K562 (cell line): ENCODE data around the gene EEF2K. TPM values are rescaled to one million over a fixed set of nuclear protein-coding genes. Genes with fewer than 3 reads are reported as not detected.
A peak's percentile ranks its signal among the peaks of the same experiment; 100 is the strongest.

Experiments used
- CBFA2T2 ChIP-seq: fragments of 450-650 bp; conservative IDR thresholded peaks from 2 replicates; pipeline ENCODE4 v1.6.1; 2017; ENCODE audit warnings: mild to moderate bottlenecking
- ETV5 ChIP-seq: sonication (generic); formaldehyde crosslinking; IDR thresholded peaks from 2 replicates; pipeline ENCODE4 v1.4.0; 2020; ENCODE audit warnings: low read depth, mild to moderate bottlenecking, missing genetic modification reagents
- HEY1 ChIP-seq: fragments of 250-450 bp; sonication (Bioruptor Pico); IDR thresholded peaks from 2 replicates; pipeline ENCODE4 v1.5.0; 2020; ENCODE audit warnings: mild to moderate bottlenecking, moderate library complexity, borderline replicate concordance
- HIVEP1 ChIP-seq: fragments of 250-450 bp; sonication (Bioruptor Pico); IDR thresholded peaks from 2 replicates; pipeline ENCODE4 v1.4.0; 2020; ENCODE audit warnings: mild to moderate bottlenecking
- HOXB6 ChIP-seq: fragments of 250-450 bp; sonication (Bioruptor Pico); IDR thresholded peaks from 2 replicates; pipeline ENCODE4 v1.5.1; 2022; ENCODE audit warnings: mild to moderate bottlenecking, borderline replicate concordance
- MTA2 ChIP-seq: fragments of 450-650 bp; IDR thresholded peaks from 2 replicates; pipeline ENCODE4 v1.6.1; 2016; ENCODE audit warnings: low read depth
- NCOA1 ChIP-seq: fragments of 450-650 bp; IDR thresholded peaks from 2 replicates; pipeline ENCODE4 v1.6.1; 2016; ENCODE audit warnings: low read depth
- NELFE ChIP-seq: IDR thresholded peaks from 2 replicates; pipeline ENCODE4 v1.6.1; 2011; ENCODE audit warnings: mild to moderate bottlenecking; ENCODE audit not compliant: insufficient read depth, insufficient read length
- NFATC3 ChIP-seq: fragments of 450-650 bp; IDR thresholded peaks from 2 replicates; pipeline ENCODE4 v1.6.1; 2017; ENCODE audit warnings: mild to moderate bottlenecking
- NFRKB ChIP-seq: fragments of 450-650 bp; IDR thresholded peaks from 2 replicates; pipeline ENCODE4 v1.6.1; 2016; ENCODE audit warnings: low read depth
- PHF20 ChIP-seq: fragments of 450-650 bp; IDR thresholded peaks from 2 replicates; pipeline ENCODE4 v1.6.1; 2018; ENCODE audit not compliant: partially characterized antibody
- POLR2B ChIP-seq: fragments of 450-650 bp; IDR thresholded peaks from 2 replicates; pipeline ENCODE4 v1.6.1; 2018; ENCODE audit warnings: low read depth; ENCODE audit not compliant: partially characterized antibody
- PTTG1 ChIP-seq: fragments of 450-650 bp; IDR thresholded peaks from 2 replicates; pipeline ENCODE4 v1.6.1; 2016; ENCODE audit warnings: low read depth, mild to moderate bottlenecking, missing genetic modification characterization, missing compliant biosample characterization
- SPI1 ChIP-seq: IDR thresholded peaks from 2 replicates; pipeline ENCODE4 v1.6.1; 2011; ENCODE audit warnings: low read depth, low read length, control low read depth, borderline replicate concordance
- SUPT5H ChIP-seq: fragments of 450-650 bp; IDR thresholded peaks from 2 replicates; pipeline ENCODE4 v1.6.1; 2016
- ZNF174 ChIP-seq: fragments of 250-450 bp; sonication (Bioruptor Pico); IDR thresholded peaks from 2 replicates; pipeline ENCODE4 v1.4.0; 2020; ENCODE audit warnings: mild to moderate bottlenecking
- ZNF324 ChIP-seq: fragments of 250-450 bp; sonication (Bioruptor Pico); IDR thresholded peaks from 2 replicates; pipeline ENCODE4 v1.4.0; 2020; ENCODE audit warnings: mild to moderate bottlenecking
- ZNF584 ChIP-seq: fragments of 200-800 bp; sonication (Bioruptor generic); IDR thresholded peaks from 2 replicates; pipeline ENCODE4 v1.6.1; 2016; ENCODE audit warnings: low read depth, mild to moderate bottlenecking, missing genetic modification characterization, missing compliant biosample characterization
- ZNF668 ChIP-seq: fragments of 250-450 bp; sonication (Bioruptor Pico); IDR thresholded peaks from 2 replicates; pipeline ENCODE4 v1.8.0; 2022; ENCODE audit warnings: mild to moderate bottlenecking, inconsistent platforms
- ZNF830 ChIP-seq: fragments of 250-450 bp; sonication (Bioruptor Pico); IDR thresholded peaks from 2 replicates; pipeline ENCODE4 v1.5.0; 2021; ENCODE audit warnings: mild to moderate bottlenecking
- polyA plus RNA-seq, 8 experiments: library from polyadenylated mRNA; depleted of rRNA in 4 of 8; stranded (reverse) in 5 of 8; unstranded in 3 of 8; fragments of >200 nt; fragmentation: Nextera tagmentation in 2 of 8; fragmentation: Illumina TruSeq in 1 of 8; extraction: Ambion mirVana in 2 of 8; extraction: Trizol in 1 of 8; gene quantifications; 2 replicates each; pipeline versions ENCODE4 v1.2.1 to v1.2.3, GENCODE V29; 2011 to 2014; ENCODE audit warnings: inconsistent platforms in 1 of 8, missing spikeins in 1 of 8
- total RNA-seq, 7 experiments: library from RNA; depleted of rRNA in 6 of 7; stranded (reverse); fragments of >200 nt in 6 of 7; fragmentation: Illumina TruSeq in 2 of 7; extraction: Trizol in 2 of 7; gene quantifications; 2 replicates each; pipeline versions ENCODE4 v1.2.1 to v1.2.3, GENCODE V29; 2011 to 2021; ENCODE audit warnings: low replicate concordance in 1 of 7
- TF ChIP-seq, protein P1 (sequence below): fragments of 450-650 bp; IDR thresholded peaks from 2 replicates; pipeline ENCODE4 v1.6.1; 2016
- TF ChIP-seq, protein P2 (sequence below): fragments of 450-650 bp; formaldehyde crosslinking; IDR thresholded peaks from 2 replicates; pipeline ENCODE4 v1.4.0; 2020; ENCODE audit warnings: mild to moderate bottlenecking, mixed read lengths
- TF ChIP-seq, protein P3 (sequence below): fragments of 150-350 bp; conservative IDR thresholded peaks from 2 replicates; pipeline ENCODE4 v1.6.1; 2014; ENCODE audit warnings: low read length
- TF ChIP-seq, protein P4 (sequence below): fragments of 450-650 bp; formaldehyde crosslinking; IDR thresholded peaks from 2 replicates; pipeline ENCODE4 v1.4.0; 2020; ENCODE audit warnings: mild to moderate bottlenecking

The EEF2K gene
- total and polyA plus RNA-seq, 9 of the 15 experiments (the other 6 are each of a cell fraction or from before 2014, with no cell fraction given): 3.0 to 35.2 (median 12.2) TPM

DNA sequence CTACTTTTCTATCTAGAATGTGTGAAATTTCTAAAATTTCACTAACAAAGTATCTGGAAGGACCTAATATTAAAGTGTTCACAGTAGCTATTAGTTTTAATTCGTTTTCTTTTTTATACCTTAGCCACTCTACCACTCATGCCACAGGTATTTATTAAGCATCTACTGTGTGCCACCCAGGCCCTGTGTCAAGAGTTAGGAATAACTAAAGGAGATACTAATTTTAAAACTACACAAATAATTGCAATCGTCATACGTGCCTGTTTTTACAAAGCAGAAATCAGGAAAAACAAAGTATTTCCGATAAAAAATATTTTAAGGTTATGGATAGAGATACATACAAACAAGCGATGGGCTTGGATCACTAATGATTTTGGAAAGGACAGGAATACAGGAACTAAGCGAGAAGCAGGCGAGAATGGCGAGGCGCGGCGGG, 483 bp upstream of the EEF2K start (continued):
- TF ChIP-seq, protein P1, sequence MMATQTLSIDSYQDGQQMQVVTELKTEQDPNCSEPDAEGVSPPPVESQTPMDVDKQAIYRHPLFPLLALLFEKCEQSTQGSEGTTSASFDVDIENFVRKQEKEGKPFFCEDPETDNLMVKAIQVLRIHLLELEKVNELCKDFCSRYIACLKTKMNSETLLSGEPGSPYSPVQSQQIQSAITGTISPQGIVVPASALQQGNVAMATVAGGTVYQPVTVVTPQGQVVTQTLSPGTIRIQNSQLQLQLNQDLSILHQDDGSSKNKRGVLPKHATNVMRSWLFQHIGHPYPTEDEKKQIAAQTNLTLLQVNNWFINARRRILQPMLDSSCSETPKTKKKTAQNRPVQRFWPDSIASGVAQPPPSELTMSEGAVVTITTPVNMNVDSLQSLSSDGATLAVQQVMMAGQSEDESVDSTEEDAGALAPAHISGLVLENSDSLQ: peak; percentile 7; the same call in 1 of the 2 replicates
- TF ChIP-seq NELFE (no peak), POLR2B (peak; percentile 71), ZNF174 (CRISPR knock-in tag) (0 out of 2 replicates have a peak, but pooled peaks have one; percentile 9), NCOA1 (no peak), NFRKB (peak; percentile 93), CBFA2T2 (no peak), PHF20 (peak; percentile 80), ZNF668 (CRISPR knock-in tag) (no peak), SPI1 (peak; percentile 81; the same call in 1 of the 2 replicates), MTA2 (peak; percentile 8; the same call in 1 of the 2 replicates), HEY1 (CRISPR knock-in tag) (no peak), ZNF830 (CRISPR knock-in tag) (no peak), HOXB6 (CRISPR knock-in tag) (no peak), ZNF324 (CRISPR knock-in tag) (no peak), ETV5 (CRISPR knock-in tag) (no peak), HIVEP1 (CRISPR knock-in tag) (no peak), PTTG1 (no peak), NFATC3 (peak; percentile 70; the same call in 1 of the 2 replicates), SUPT5H (peak; percentile 85), ZNF584 (CRISPR knock-in tag) (no peak)
- TF ChIP-seq, protein P2, sequence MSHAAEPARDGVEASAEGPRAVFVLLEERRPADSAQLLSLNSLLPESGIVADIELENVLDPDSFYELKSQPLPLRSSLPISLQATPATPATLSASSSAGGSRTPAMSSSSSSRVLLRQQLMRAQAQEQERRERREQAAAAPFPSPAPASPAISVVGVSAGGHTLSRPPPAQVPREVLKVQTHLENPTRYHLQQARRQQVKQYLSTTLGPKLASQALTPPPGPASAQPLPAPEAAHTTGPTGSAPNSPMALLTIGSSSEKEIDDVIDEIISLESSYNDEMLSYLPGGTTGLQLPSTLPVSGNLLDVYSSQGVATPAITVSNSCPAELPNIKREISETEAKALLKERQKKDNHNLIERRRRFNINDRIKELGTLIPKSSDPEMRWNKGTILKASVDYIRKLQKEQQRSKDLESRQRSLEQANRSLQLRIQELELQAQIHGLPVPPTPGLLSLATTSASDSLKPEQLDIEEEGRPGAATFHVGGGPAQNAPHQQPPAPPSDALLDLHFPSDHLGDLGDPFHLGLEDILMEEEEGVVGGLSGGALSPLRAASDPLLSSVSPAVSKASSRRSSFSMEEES (CRISPR knock-in tag): no peak
- TF ChIP-seq, protein P3, sequence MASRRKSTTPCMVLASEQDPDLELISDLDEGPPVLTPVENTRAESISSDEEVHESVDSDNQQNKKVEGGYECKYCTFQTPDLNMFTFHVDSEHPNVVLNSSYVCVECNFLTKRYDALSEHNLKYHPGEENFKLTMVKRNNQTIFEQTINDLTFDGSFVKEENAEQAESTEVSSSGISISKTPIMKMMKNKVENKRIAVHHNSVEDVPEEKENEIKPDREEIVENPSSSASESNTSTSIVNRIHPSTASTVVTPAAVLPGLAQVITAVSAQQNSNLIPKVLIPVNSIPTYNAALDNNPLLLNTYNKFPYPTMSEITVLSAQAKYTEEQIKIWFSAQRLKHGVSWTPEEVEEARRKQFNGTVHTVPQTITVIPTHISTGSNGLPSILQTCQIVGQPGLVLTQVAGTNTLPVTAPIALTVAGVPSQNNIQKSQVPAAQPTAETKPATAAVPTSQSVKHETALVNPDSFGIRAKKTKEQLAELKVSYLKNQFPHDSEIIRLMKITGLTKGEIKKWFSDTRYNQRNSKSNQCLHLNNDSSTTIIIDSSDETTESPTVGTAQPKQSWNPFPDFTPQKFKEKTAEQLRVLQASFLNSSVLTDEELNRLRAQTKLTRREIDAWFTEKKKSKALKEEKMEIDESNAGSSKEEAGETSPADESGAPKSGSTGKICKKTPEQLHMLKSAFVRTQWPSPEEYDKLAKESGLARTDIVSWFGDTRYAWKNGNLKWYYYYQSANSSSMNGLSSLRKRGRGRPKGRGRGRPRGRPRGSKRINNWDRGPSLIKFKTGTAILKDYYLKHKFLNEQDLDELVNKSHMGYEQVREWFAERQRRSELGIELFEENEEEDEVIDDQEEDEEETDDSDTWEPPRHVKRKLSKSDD: no peak
- TF ChIP-seq, protein P4, sequence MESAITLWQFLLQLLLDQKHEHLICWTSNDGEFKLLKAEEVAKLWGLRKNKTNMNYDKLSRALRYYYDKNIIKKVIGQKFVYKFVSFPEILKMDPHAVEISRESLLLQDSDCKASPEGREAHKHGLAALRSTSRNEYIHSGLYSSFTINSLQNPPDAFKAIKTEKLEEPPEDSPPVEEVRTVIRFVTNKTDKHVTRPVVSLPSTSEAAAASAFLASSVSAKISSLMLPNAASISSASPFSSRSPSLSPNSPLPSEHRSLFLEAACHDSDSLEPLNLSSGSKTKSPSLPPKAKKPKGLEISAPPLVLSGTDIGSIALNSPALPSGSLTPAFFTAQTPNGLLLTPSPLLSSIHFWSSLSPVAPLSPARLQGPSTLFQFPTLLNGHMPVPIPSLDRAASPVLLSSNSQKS: no peak
